HEK293 (cell line): ENCODE measurements around the gene CHI3L2.
A peak's percentile ranks its signal among the peaks of the same experiment; 100 is the strongest.

Source experiments
- BCL11A ChIP-seq: fragments of 450-650 bp; formaldehyde crosslinking; IDR thresholded peaks from 2 replicates; pipeline ENCODE4 v1.5.1; 2016; ENCODE audit warnings: low read depth, missing biosample characterization, missing genetic modification characterization
- GLI2 ChIP-seq: fragments of 450-650 bp; formaldehyde crosslinking; IDR thresholded peaks from 2 replicates; pipeline ENCODE4; 2017; ENCODE audit warnings: missing biosample characterization, missing genetic modification characterization, low read depth, borderline replicate concordance
- KLF1 ChIP-seq: fragments of 450-650 bp; formaldehyde crosslinking; IDR thresholded peaks from 2 replicates; pipeline ENCODE4 v1.5.1; 2016; ENCODE audit warnings: missing biosample characterization, missing genetic modification characterization
- MYNN ChIP-seq: fragments of 450-650 bp; formaldehyde crosslinking; IDR thresholded peaks from 2 replicates; pipeline ENCODE4 v1.5.1; 2016; ENCODE audit warnings: missing biosample characterization, missing genetic modification characterization, borderline replicate concordance
- RBAK ChIP-seq: fragments of 450-650 bp; formaldehyde crosslinking; IDR thresholded peaks from 2 replicates; pipeline ENCODE4 v1.5.1; 2016; ENCODE audit warnings: missing biosample characterization, missing genetic modification characterization
- REST ChIP-seq: fragments of 450-650 bp; formaldehyde crosslinking; IDR thresholded peaks from 2 replicates; pipeline ENCODE4 v1.5.1; 2016; ENCODE audit warnings: missing biosample characterization, missing genetic modification characterization
- SP7 ChIP-seq: fragments of 450-650 bp; formaldehyde crosslinking; IDR thresholded peaks from 2 replicates; pipeline ENCODE4 v1.5.1; 2016; ENCODE audit warnings: missing biosample characterization, missing genetic modification characterization
- TRIM28 ChIP-seq: IDR thresholded peaks from 2 replicates; pipeline ENCODE4 v1.6.1; 2011; ENCODE audit warnings: low read length, control low read depth, borderline replicate concordance
- WT1 ChIP-seq: fragments of 450-650 bp; formaldehyde crosslinking; IDR thresholded peaks from 2 replicates; pipeline ENCODE4 v1.5.1; 2016; ENCODE audit warnings: missing biosample characterization, missing genetic modification characterization
- ZBTB21 ChIP-seq: fragments of 450-650 bp; formaldehyde crosslinking; IDR thresholded peaks from 2 replicates; pipeline ENCODE4 v1.5.1; 2017; ENCODE audit warnings: missing biosample characterization, missing genetic modification characterization
- ZBTB48 ChIP-seq: fragments of 450-650 bp; formaldehyde crosslinking; IDR thresholded peaks from 2 replicates; pipeline ENCODE4 v1.5.1; 2016; ENCODE audit warnings: missing biosample characterization, missing genetic modification characterization
- ZNF184 ChIP-seq: fragments of 450-650 bp; IDR thresholded peaks from 2 replicates; pipeline ENCODE4 v1.5.1; 2018; ENCODE audit warnings: missing biosample characterization, mild to moderate bottlenecking, missing genetic modification characterization
- ZNF211 ChIP-seq: fragments of 450-650 bp; formaldehyde crosslinking; IDR thresholded peaks from 2 replicates; pipeline ENCODE4 v1.5.1; 2016; ENCODE audit warnings: low read depth, missing biosample characterization, missing genetic modification characterization
- ZNF24 ChIP-seq: fragments of 450-650 bp; formaldehyde crosslinking; IDR thresholded peaks from 2 replicates; pipeline ENCODE4 v1.5.1; 2016; ENCODE audit warnings: missing biosample characterization, missing genetic modification characterization
- ZNF354C ChIP-seq: fragments of 450-650 bp; formaldehyde crosslinking; IDR thresholded peaks from 2 replicates; pipeline ENCODE4 v1.5.1; 2016; ENCODE audit warnings: missing biosample characterization, missing genetic modification characterization, low read depth, borderline replicate concordance
- ZNF37A ChIP-seq: fragments of 450-650 bp; IDR thresholded peaks from 2 replicates; pipeline ENCODE4 v1.5.1; 2018; ENCODE audit warnings: missing biosample characterization, missing genetic modification characterization
- ZNF398 ChIP-seq: fragments of 450-650 bp; formaldehyde crosslinking; IDR thresholded peaks from 2 replicates; pipeline ENCODE4 v1.5.1; 2017; ENCODE audit warnings: missing biosample characterization, missing genetic modification characterization
- ZNF629 ChIP-seq: fragments of 450-650 bp; formaldehyde crosslinking; IDR thresholded peaks from 2 replicates; pipeline ENCODE4 v1.5.1; 2017; ENCODE audit warnings: missing biosample characterization, missing genetic modification characterization
- ZNF658 ChIP-seq: fragments of 450-650 bp; formaldehyde crosslinking; IDR thresholded peaks from 2 replicates; pipeline ENCODE4; 2016; ENCODE audit warnings: missing biosample characterization, missing genetic modification characterization
- ZNF660 ChIP-seq: fragments of 450-650 bp; IDR thresholded peaks from 2 replicates; pipeline ENCODE4 v1.5.1; 2018; ENCODE audit warnings: missing biosample characterization, mild to moderate bottlenecking, missing genetic modification characterization
- ZNF664 ChIP-seq: fragments of 450-650 bp; formaldehyde crosslinking; IDR thresholded peaks from 2 replicates; pipeline ENCODE4 v1.5.1; 2016; ENCODE audit warnings: missing biosample characterization, missing genetic modification characterization
- ZNF843 ChIP-seq: fragments of 450-650 bp; formaldehyde crosslinking; IDR thresholded peaks from 2 replicates; pipeline ENCODE4 v1.5.1; 2016; ENCODE audit warnings: missing biosample characterization, missing genetic modification characterization
- ZSCAN16 ChIP-seq: fragments of 450-650 bp; formaldehyde crosslinking; IDR thresholded peaks from 2 replicates; pipeline ENCODE4 v1.5.1; 2016; ENCODE audit warnings: missing biosample characterization, missing genetic modification characterization
- TF ChIP-seq, protein P1 (sequence below): fragments of 450-650 bp; formaldehyde crosslinking; IDR thresholded peaks from 2 replicates; pipeline ENCODE4 v1.5.1; 2016; ENCODE audit warnings: missing biosample characterization, missing genetic modification characterization
- TF ChIP-seq, protein P2 (sequence below): fragments of 450-650 bp; formaldehyde crosslinking; conservative IDR thresholded peaks from 2 replicates; pipeline ENCODE4 v1.5.1; 2016; ENCODE audit warnings: low read depth, missing biosample characterization, missing genetic modification characterization
- TF ChIP-seq, protein P3 (sequence below): sonication (generic); formaldehyde crosslinking; IDR thresholded peaks from 2 replicates; pipeline ENCODE4 v1.8.1; 2022; ENCODE audit warnings: mild to moderate bottlenecking, moderate library complexity, missing genetic modification reagents

CHI3L2 gene

GRCh38 chr1:111221276-111221632 is 6.3 kb upstream of the CHI3L2 start (continued):
- TF ChIP-seq, protein P1, sequence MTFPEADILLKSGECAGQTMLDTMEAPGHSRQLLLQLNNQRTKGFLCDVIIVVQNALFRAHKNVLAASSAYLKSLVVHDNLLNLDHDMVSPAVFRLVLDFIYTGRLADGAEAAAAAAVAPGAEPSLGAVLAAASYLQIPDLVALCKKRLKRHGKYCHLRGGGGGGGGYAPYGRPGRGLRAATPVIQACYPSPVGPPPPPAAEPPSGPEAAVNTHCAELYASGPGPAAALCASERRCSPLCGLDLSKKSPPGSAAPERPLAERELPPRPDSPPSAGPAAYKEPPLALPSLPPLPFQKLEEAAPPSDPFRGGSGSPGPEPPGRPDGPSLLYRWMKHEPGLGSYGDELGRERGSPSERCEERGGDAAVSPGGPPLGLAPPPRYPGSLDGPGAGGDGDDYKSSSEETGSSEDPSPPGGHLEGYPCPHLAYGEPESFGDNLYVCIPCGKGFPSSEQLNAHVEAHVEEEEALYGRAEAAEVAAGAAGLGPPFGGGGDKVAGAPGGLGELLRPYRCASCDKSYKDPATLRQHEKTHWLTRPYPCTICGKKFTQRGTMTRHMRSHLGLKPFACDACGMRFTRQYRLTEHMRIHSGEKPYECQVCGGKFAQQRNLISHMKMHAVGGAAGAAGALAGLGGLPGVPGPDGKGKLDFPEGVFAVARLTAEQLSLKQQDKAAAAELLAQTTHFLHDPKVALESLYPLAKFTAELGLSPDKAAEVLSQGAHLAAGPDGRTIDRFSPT (tag by site-specific recombination) = peak; percentile 37; the same call in 1 of the 2 replicates
- TF ChIP-seq WT1 = peak; percentile 75
- no peak for TF ChIP-seq ZNF658 (tag by site-specific recombination)
- TF ChIP-seq ZNF660 (tag by site-specific recombination) = 0 out of 2 replicates have a peak, but pooled peaks have one; percentile 18
- no peak for TF ChIP-seq ZBTB48
- TF ChIP-seq MYNN (tag by site-specific recombination) = no peak
- TF ChIP-seq ZNF24 (tag by site-specific recombination) = 0 out of 2 replicates have a peak, but pooled peaks have one; percentile 37
- no peak for TF ChIP-seq REST (tag by site-specific recombination)
- TF ChIP-seq ZNF211 = no peak
- TF ChIP-seq ZNF664 = no peak
- TF ChIP-seq ZNF629 (tag by site-specific recombination) = 0 out of 2 replicates have a peak, but pooled peaks have one; percentile 44
- TF ChIP-seq, protein P2, sequence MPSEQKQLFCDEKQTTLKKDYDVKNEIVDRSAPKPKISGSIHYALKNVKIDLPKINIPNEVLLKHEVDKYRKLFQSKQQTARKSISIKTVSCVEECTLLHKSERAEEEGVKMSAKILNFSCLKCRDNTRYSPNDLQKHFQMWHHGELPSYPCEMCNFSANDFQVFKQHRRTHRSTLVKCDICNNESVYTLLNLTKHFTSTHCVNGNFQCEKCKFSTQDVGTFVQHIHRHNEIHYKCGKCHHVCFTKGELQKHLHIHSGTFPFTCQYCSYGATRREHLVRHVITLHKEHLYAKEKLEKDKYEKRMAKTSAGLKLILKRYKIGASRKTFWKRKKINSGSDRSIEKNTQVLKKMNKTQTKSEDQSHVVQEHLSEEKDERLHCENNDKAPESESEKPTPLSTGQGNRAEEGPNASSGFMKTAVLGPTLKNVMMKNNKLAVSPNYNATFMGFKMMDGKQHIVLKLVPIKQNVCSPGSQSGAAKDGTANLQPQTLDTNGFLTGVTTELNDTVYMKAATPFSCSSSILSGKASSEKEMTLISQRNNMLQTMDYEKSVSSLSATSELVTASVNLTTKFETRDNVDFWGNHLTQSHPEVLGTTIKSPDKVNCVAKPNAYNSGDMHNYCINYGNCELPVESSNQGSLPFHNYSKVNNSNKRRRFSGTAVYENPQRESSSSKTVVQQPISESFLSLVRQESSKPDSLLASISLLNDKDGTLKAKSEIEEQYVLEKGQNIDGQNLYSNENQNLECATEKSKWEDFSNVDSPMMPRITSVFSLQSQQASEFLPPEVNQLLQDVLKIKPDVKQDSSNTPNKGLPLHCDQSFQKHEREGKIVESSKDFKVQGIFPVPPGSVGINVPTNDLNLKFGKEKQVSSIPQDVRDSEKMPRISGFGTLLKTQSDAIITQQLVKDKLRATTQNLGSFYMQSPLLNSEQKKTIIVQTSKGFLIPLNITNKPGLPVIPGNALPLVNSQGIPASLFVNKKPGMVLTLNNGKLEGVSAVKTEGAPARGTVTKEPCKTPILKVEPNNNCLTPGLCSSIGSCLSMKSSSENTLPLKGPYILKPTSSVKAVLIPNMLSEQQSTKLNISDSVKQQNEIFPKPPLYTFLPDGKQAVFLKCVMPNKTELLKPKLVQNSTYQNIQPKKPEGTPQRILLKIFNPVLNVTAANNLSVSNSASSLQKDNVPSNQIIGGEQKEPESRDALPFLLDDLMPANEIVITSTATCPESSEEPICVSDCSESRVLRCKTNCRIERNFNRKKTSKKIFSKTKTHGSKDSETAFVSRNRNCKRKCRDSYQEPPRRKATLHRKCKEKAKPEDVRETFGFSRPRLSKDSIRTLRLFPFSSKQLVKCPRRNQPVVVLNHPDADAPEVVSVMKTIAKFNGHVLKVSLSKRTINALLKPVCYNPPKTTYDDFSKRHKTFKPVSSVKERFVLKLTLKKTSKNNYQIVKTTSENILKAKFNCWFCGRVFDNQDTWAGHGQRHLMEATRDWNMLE = no peak
- no peak for TF ChIP-seq ZSCAN16
- peak; percentile 18; the same call in 1 of the 2 replicates for TF ChIP-seq TRIM28
- TF ChIP-seq ZNF398 = peak; percentile 25
- TF ChIP-seq ZNF184 = no peak
- no peak for TF ChIP-seq ZBTB21
- no peak for TF ChIP-seq BCL11A (tag by site-specific recombination)
- TF ChIP-seq RBAK (tag by site-specific recombination) = no peak
- no peak for TF ChIP-seq ZNF37A
- peak; percentile 56; the same call in 1 of the 2 replicates for TF ChIP-seq SP7 (tag by site-specific recombination)
- TF ChIP-seq, protein P3, sequence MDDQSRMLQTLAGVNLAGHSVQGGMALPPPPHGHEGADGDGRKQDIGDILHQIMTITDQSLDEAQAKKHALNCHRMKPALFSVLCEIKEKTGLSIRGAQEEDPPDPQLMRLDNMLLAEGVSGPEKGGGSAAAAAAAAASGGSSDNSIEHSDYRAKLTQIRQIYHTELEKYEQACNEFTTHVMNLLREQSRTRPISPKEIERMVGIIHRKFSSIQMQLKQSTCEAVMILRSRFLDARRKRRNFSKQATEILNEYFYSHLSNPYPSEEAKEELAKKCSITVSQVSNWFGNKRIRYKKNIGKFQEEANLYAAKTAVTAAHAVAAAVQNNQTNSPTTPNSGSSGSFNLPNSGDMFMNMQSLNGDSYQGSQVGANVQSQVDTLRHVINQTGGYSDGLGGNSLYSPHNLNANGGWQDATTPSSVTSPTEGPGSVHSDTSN (CRISPR knock-in tag) = no peak
- TF ChIP-seq ZNF843 (tag by site-specific recombination) = peak; percentile 78
- TF ChIP-seq ZNF354C (tag by site-specific recombination) = no peak
- no peak for TF ChIP-seq KLF1
- no peak; the same call in 1 of the 2 replicates for TF ChIP-seq GLI2
